Measurements from ENCODE around the gene CDA.

DNA sequence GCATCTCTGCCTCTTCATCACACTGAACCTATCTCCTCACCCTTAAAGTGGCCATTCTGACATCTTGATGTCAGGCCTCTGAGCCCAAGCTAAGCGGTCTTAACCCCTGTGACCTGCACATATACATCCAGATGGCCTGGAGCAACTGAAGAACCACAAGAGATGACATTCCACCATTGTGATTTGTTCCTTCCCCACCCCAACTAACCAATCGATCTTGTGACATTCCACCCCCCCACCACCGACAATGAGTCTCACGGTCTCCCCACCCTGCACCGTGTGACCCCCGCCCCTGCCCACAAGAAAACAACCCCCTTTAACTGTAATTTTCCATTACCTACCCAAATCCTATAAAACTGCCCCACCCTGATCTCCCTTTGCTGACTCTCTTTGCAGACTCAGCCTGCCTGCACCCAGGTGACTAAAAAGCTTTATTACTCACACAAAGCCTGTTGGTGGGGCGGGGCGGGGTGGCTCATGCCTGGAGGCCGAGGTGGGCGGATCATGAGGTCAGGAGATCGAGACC is 23.4 kb downstream of the CDA start:
- TF ChIP-seq, protein P1, sequence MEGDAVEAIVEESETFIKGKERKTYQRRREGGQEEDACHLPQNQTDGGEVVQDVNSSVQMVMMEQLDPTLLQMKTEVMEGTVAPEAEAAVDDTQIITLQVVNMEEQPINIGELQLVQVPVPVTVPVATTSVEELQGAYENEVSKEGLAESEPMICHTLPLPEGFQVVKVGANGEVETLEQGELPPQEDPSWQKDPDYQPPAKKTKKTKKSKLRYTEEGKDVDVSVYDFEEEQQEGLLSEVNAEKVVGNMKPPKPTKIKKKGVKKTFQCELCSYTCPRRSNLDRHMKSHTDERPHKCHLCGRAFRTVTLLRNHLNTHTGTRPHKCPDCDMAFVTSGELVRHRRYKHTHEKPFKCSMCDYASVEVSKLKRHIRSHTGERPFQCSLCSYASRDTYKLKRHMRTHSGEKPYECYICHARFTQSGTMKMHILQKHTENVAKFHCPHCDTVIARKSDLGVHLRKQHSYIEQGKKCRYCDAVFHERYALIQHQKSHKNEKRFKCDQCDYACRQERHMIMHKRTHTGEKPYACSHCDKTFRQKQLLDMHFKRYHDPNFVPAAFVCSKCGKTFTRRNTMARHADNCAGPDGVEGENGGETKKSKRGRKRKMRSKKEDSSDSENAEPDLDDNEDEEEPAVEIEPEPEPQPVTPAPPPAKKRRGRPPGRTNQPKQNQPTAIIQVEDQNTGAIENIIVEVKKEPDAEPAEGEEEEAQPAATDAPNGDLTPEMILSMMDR (IDR thresholded peaks at IDR 0.05) = no peak
- TF ChIP-seq POLR2A (IDR thresholded peaks at IDR 0.05) = no peak

All from thyroid gland (tissue), 4 donors.